GM12878 (cell line): ENCODE measurements around the gene CNTNAP2. TPM values are rescaled to one million over a fixed set of nuclear protein-coding genes. Genes with fewer than 3 reads are reported as not detected.

Experiments used
- ATAC-seq: fragments of 200-7000 bp; cut with Tn5 transposase; 3 replicates; pipeline ENCODE4 v1.9.1; 2020; ENCODE audit warnings: mild to moderate bottlenecking, moderate library complexity
- BruUV-seq: library from RNA; stranded (reverse); fragments of 400-500 nt; replicated peaks from 2 replicates; lab custom pipeline; 2021; lab: Mats Ljungman, UMichigan
- CTCF ChIA-PET: fragments of 300-600 bp; sonication (Branson Sonifier 250); formaldehyde crosslinking; extraction: SDS; loops from one replicate; lab custom pipeline; 2021; ENCODE audit warnings: inconsistent platforms; lab: Yijun Ruan, JAX
- POLR2A ChIA-PET: fragments of 350-600 bp; formaldehyde crosslinking; extraction: SDS; loops from one replicate; lab custom pipeline; 2021; ENCODE audit warnings: inconsistent platforms; lab: Charles Lee
- RAD21 ChIA-PET: fragments of 300-600 bp; sonication (Branson Sonifier 250); formaldehyde crosslinking; loops from one replicate; lab custom pipeline; 2023; ENCODE audit warnings: antibody characterized with exemption; ENCODE audit not compliant: unreplicated experiment; lab: Charles Lee
- SMC1A ChIA-PET: fragments of 300-600 bp; sonication (Branson Sonifier 250); formaldehyde crosslinking; loops from one replicate; lab custom pipeline; 2023; ENCODE audit not compliant: unreplicated experiment, uncharacterized antibody; lab: Charles Lee
- DNase-seq: peaks from one replicate; pipeline ENCODE4 v3.0.0-alpha.2; 2011; ENCODE audit warnings: low read depth, low spot score
- FAIRE-seq: peaks from 3 replicates; lab custom pipeline; 2011; peaks lifted over from hg19 to GRCh38; lab: Jason Lieb, UNC
- H2AFZ ChIP-seq: 2 replicates; pipeline ENCODE4 v1.6.0; 2011; ENCODE audit warnings: low read depth, low read length, control low read depth; ENCODE audit not compliant: control insufficient read depth
- H3K27ac ChIP-seq: 2 replicates; pipeline ENCODE4 v1.5.1; 2011; ENCODE audit warnings: control low read depth; ENCODE audit not compliant: control insufficient read depth, insufficient read depth
- H3K27me3 ChIP-seq, 2 experiments: replicated peaks in 1 of 2; 2 replicates each; pipeline versions ENCODE4 v1.6.0 to v1.6.1; 2011; ENCODE audit warnings: low read length in 1 of 2; ENCODE audit not compliant: control insufficient read depth in 2 of 2, insufficient read depth in 2 of 2
- H3K36me3 ChIP-seq, 2 experiments: 2 replicates each; pipeline ENCODE4 v1.5.1; 2011; ENCODE audit warnings: low read length in 1 of 2; ENCODE audit not compliant: control insufficient read depth in 2 of 2, insufficient read depth in 2 of 2
- H3K4me1 ChIP-seq: 2 replicates; pipeline ENCODE4 v1.6.1; 2011; ENCODE audit warnings: mild to moderate bottlenecking, low read length, moderate library complexity, mixed read lengths; ENCODE audit not compliant: control insufficient read depth, insufficient read depth
- H3K4me2 ChIP-seq: 2 replicates; pipeline ENCODE4 v1.6.0; 2011; ENCODE audit warnings: control low read depth; ENCODE audit not compliant: control insufficient read depth, insufficient read depth
- H3K4me3 ChIP-seq: fragments of 200-600 bp; sonication (generic); 2 replicates; pipeline ENCODE4 v1.5.1; 2016
- H3K79me2 ChIP-seq: 2 replicates; pipeline ENCODE4 v1.6.0; 2011; ENCODE audit warnings: low read length; ENCODE audit not compliant: control insufficient read depth, insufficient read depth
- H3K9ac ChIP-seq: 2 replicates; pipeline ENCODE4 v1.8.0; 2011; ENCODE audit warnings: low read length, control low read depth, mixed read lengths; ENCODE audit not compliant: control insufficient read depth, insufficient read depth
- H3K9me3 ChIP-seq: replicated peaks from 3 replicates; pipeline ENCODE4 v1.5.1; 2011; ENCODE audit warnings: mild to moderate bottlenecking, low read length; ENCODE audit not compliant: control insufficient read depth, insufficient read depth
- H4K20me1 ChIP-seq: 2 replicates; pipeline ENCODE4 v1.6.0; 2011; ENCODE audit not compliant: control insufficient read depth, insufficient read depth
- KDM1A ChIP-seq: fragments of 200-600 bp; sonication (generic); IDR thresholded peaks from 2 replicates; pipeline ENCODE4 v1.6.1; 2016; ENCODE audit warnings: borderline replicate concordance
- RFX5 ChIP-seq: IDR thresholded peaks from 2 replicates; pipeline ENCODE4 v1.6.1; 2011; ENCODE audit warnings: low read depth, low read length, improper control_type of control experiment
- SMAD1 ChIP-seq: fragments of 450-650 bp; IDR thresholded peaks from 2 replicates; pipeline ENCODE4 v1.6.1; 2018; ENCODE audit warnings: mild to moderate bottlenecking, low read depth; ENCODE audit not compliant: partially characterized antibody
- STAT3 ChIP-seq: IDR thresholded peaks from 2 replicates; pipeline ENCODE4 v1.6.1; 2011; ENCODE audit warnings: low read depth, low read length, improper control_type of control experiment
- TARDBP ChIP-seq: IDR thresholded peaks from 2 replicates; pipeline ENCODE4 v1.6.1; 2016; ENCODE audit warnings: borderline replicate concordance
- WGBS: methylation state at CpG from one replicate; pipeline ENCODE4 v1.1.6; 2016; ENCODE audit warnings: low lambda C conversion rate; ENCODE audit not compliant: insufficient replicate concordance, insufficient coverage; ENCODE audit errors: missing lambda C conversion rate; 5-methylcytosine and 5-hydroxymethylcytosine counted together
- in situ Hi-C: fragments of 300-500 bp; cut with MboI; formaldehyde crosslinking; loops from 9 replicates; pipeline ENCODE4 v1.14.3; 2018; ENCODE audit warnings: mixed read lengths
- intact Hi-C: fragments of 100-400 bp; cut with micrococcal nuclease; formaldehyde crosslinking; loops from one replicate; pipeline ENCODE4 v1.14.2; 2022; ENCODE audit not compliant: unreplicated experiment
- polyA plus RNA-seq, 11 experiments: library from polyadenylated mRNA; depleted of rRNA in 4 of 11; unstranded in 6 of 11; stranded (reverse) in 5 of 11; fragments of >200 nt; fragmentation: Nextera tagmentation in 4 of 11; fragmentation: Illumina TruSeq in 1 of 11; extraction: Ambion mirVana in 4 of 11; extraction: Trizol in 1 of 11; gene quantifications; 1 replicate in 1 of 11; 2 replicates in 10 of 11; pipeline versions ENCODE4 v1.2.1 to v1.2.3, GENCODE V29; 2011 to 2016; ENCODE audit warnings: inconsistent platforms in 2 of 11, missing spikeins in 2 of 11, low read depth in 1 of 11
- total RNA-seq, 4 experiments: library from RNA; depleted of rRNA in 3 of 4; stranded (reverse); fragments of >200 nt in 3 of 4; fragmentation: Illumina TruSeq in 1 of 4; extraction: Trizol in 1 of 4; gene quantifications; 2 replicates each; pipeline versions ENCODE4 v1.2.1 to v1.2.3, GENCODE V29; 2013 to 2021
- TF ChIP-seq, protein P1 (sequence below): fragments of 450-650 bp; IDR thresholded peaks from 2 replicates; pipeline ENCODE4 v1.6.1; 2017; ENCODE audit warnings: mild to moderate bottlenecking, moderate library complexity
- TF ChIP-seq, protein P2 (sequence below): fragments of 450-650 bp; formaldehyde crosslinking; IDR thresholded peaks from 2 replicates; pipeline ENCODE4 v1.5.0; 2022; ENCODE audit warnings: mild to moderate bottlenecking, missing genetic modification characterization
- TF ChIP-seq, protein P3 (sequence below): IDR thresholded peaks from 2 replicates; pipeline ENCODE4 v1.6.1; 2011; ENCODE audit warnings: mild to moderate bottlenecking, low read depth, low read length, moderate library complexity; ENCODE audit not compliant: insufficient replicate concordance

Gene CNTNAP2
- total and polyA plus RNA-seq, 10 of the 15 experiments (the other 5 are each of a cell fraction or from before 2014, with no cell fraction given): 0.03 to 0.08 (median 0.03) TPM; not detected in 7

DNA sequence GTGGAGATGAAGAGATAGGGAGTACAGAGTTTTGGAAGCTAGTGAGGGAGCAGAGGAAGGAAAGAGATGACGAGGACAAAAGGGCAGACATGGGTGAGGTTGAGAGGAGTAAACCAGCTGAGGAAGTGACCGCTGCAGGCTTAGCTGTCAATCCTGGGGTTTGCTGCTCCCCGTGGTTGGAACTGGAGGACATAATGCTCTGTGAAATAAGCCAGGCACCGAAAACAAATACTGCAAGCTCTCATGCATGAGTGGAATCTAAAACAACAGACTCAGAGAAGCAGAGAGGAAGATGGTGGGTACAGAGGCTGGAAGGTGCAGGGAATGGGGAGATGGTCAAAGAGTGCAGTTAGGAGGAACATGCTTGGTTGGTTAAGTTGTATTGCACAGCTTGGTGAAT, 1991.8 kb downstream of the CNTNAP2 start:
- FAIRE-seq (no peak), DNase-seq (no peak), ATAC-seq (no peak)
- ChIA-PET CTCF (no interaction called here), SMC1A (no interaction called here), POLR2A (no interaction called here), RAD21 (no interaction called here)
- Histone ChIP-seq H3K36me3 (no peaks in the 10 kb centered on the region), H3K27me3 (no peaks in the 10 kb centered on the region), H3K4me1 (no peaks in the 10 kb centered on the region), H3K4me2 (no peak overlapping the region), H3K9ac (no peak overlapping the region), H3K79me2 (no peaks in the 10 kb centered on the region), H4K20me1 (no peaks in the 10 kb centered on the region), H3K4me3 (no peak overlapping the region), H3K27ac (no peak overlapping the region), H3K9me3 (no peaks in the 10 kb centered on the region), H2AFZ (no peak overlapping the region)
- intact Hi-C loops: no loop called here
- 25% methylated on average over 4 of the region's 4 CpGs for WGBS
- in situ Hi-C loops: no loop called here
- TF ChIP-seq, protein P1, sequence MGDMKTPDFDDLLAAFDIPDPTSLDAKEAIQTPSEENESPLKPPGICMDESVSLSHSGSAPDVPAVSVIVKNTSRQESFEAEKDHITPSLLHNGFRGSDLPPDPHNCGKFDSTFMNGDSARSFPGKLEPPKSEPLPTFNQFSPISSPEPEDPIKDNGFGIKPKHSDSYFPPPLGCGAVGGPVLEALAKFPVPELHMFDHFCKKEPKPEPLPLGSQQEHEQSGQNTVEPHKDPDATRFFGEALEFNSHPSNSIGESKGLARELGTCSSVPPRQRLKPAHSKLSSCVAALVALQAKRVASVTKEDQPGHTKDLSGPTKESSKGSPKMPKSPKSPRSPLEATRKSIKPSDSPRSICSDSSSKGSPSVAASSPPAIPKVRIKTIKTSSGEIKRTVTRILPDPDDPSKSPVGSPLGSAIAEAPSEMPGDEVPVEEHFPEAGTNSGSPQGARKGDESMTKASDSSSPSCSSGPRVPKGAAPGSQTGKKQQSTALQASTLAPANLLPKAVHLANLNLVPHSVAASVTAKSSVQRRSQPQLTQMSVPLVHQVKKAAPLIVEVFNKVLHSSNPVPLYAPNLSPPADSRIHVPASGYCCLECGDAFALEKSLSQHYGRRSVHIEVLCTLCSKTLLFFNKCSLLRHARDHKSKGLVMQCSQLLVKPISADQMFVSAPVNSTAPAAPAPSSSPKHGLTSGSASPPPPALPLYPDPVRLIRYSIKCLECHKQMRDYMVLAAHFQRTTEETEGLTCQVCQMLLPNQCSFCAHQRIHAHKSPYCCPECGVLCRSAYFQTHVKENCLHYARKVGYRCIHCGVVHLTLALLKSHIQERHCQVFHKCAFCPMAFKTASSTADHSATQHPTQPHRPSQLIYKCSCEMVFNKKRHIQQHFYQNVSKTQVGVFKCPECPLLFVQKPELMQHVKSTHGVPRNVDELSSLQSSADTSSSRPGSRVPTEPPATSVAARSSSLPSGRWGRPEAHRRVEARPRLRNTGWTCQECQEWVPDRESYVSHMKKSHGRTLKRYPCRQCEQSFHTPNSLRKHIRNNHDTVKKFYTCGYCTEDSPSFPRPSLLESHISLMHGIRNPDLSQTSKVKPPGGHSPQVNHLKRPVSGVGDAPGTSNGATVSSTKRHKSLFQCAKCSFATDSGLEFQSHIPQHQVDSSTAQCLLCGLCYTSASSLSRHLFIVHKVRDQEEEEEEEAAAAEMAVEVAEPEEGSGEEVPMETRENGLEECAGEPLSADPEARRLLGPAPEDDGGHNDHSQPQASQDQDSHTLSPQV: no peak
- TF ChIP-seq SMAD1 (no peak), TARDBP (no peak), RFX5 (no peak), KDM1A (no peak), STAT3 (no peak)
- TF ChIP-seq, protein P2, sequence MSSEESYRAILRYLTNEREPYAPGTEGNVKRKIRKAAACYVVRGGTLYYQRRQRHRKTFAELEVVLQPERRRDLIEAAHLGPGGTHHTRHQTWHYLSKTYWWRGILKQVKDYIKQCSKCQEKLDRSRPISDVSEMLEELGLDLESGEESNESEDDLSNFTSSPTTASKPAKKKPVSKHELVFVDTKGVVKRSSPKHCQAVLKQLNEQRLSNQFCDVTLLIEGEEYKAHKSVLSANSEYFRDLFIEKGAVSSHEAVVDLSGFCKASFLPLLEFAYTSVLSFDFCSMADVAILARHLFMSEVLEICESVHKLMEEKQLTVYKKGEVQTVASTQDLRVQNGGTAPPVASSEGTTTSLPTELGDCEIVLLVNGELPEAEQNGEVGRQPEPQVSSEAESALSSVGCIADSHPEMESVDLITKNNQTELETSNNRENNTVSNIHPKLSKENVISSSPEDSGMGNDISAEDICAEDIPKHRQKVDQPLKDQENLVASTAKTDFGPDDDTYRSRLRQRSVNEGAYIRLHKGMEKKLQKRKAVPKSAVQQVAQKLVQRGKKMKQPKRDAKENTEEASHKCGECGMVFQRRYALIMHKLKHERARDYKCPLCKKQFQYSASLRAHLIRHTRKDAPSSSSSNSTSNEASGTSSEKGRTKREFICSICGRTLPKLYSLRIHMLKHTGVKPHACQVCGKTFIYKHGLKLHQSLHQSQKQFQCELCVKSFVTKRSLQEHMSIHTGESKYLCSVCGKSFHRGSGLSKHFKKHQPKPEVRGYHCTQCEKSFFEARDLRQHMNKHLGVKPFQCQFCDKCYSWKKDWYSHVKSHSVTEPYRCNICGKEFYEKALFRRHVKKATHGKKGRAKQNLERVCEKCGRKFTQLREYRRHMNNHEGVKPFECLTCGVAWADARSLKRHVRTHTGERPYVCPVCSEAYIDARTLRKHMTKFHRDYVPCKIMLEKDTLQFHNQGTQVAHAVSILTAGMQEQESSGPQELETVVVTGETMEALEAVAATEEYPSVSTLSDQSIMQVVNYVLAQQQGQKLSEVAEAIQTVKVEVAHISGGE (CRISPR knock-in tag): no peak
- TF ChIP-seq, protein P3, sequence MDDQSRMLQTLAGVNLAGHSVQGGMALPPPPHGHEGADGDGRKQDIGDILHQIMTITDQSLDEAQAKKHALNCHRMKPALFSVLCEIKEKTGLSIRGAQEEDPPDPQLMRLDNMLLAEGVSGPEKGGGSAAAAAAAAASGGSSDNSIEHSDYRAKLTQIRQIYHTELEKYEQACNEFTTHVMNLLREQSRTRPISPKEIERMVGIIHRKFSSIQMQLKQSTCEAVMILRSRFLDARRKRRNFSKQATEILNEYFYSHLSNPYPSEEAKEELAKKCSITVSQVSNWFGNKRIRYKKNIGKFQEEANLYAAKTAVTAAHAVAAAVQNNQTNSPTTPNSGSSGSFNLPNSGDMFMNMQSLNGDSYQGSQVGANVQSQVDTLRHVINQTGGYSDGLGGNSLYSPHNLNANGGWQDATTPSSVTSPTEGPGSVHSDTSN: no peak
- BruUV-seq: no TSS peak
